ENCODE data around the gene DHX16.

Gene DHX16

GRCh38 chr6:30626484-30627366, 46.1 kb downstream of the DHX16 start, which contains the start of gene ATAT1:
Gene ATAT1 (plus strand): TSS chr6:30626874.
- no peak for FAIRE-seq

DNA sequence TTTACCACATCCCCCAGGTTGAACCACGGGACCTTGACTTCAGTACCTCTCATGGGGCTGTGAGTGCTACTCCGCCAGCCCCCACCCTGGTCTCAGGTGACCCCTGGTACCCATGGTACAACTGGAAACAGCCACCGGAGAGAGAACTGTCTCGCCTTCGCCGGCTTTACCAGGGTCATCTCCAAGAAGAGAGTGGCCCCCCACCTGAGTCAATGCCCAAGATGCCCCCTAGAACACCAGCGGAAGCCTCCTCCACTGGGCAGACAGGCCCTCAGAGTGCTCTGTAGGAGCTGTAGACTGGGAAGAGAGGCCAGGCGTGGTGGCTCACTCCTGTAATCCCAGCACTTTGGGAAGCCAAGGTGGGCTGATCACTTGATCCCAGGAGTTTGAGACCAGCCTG, 47.3 kb downstream of the DHX16 start:
- FAIRE-seq: no peak

DNA sequence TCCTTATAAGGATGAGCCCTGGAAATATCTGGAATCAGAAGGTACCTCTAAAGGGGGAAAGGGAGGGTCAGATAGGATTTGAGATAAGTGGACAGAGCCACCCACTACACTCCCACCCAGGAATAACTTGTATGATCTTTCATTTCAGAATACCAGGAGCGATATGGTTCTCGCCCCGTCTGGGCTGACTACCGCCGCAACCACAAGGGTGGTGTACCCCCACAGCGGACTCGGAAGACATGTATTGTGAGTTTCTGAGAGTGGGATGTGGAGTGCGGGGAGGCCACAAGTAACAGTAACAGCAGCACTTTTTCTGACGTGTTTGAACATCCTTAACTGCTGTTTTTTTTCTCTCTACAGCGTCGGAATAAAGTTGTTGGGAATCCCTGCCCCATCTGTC, 53.2 kb downstream of the DHX16 start:
- FAIRE-seq: no peak

GRCh38 chr6:30618270-30618797, 54.5 kb downstream of the DHX16 start:
- no peak for FAIRE-seq

- no peak for FAIRE-seq
Observed at GRCh38 chr6:30617565-30618269, 55.1 kb downstream of the DHX16 start, which contains the start of gene MRPS18B. Gene MRPS18B (plus strand): TSS chr6:30617840. CDS start chr6:30617866, 26 bp downstream.

DNA sequence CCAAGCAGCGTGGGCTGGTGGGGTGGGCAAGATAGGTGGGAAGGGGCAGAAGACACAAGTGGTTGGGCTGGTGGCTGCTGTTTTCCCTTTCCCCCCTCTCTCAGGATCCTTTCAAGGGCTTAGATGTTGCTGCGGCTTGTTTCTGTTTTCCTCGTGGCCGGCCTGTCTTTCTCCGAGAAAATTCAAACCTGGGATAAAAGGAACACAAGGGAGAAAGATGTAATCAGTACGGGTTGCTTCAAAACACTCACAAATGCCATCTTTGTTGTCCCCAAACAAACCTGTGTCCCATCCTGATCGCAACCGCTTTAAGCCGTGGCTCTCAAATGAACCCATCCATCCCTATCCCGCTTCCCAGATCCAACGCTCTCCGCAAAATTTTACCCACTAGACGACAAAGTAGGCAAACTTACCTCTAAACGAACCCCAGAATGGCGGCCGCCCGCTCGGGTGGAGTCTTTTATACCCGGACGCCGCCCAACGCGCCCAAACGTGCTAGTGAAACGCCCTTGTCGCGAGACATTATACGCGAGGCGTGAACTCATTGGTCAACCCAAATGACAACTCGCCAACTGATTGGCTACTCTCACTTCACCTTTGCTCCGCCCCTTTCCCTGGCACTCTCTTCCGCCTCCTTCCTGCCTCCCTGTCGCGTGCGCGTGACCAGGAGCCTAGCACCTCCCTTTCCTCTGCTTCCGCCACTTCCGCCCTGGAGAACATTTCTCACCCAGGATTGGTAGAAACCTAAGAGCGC, 55.8 kb downstream of the DHX16 start, which contains the start of gene PPP1R10:
Gene PPP1R10, minus strand, starts transcription at position 433 of the 754 bp plus-strand sequence. CDS start 7,299 bp downstream, outside the sequence.
- peak; percentile 99 for FAIRE-seq

- no peak for FAIRE-seq
Observed at GRCh38 chr6:30615958-30616810, 56.6 kb downstream of the DHX16 start.

DNA sequence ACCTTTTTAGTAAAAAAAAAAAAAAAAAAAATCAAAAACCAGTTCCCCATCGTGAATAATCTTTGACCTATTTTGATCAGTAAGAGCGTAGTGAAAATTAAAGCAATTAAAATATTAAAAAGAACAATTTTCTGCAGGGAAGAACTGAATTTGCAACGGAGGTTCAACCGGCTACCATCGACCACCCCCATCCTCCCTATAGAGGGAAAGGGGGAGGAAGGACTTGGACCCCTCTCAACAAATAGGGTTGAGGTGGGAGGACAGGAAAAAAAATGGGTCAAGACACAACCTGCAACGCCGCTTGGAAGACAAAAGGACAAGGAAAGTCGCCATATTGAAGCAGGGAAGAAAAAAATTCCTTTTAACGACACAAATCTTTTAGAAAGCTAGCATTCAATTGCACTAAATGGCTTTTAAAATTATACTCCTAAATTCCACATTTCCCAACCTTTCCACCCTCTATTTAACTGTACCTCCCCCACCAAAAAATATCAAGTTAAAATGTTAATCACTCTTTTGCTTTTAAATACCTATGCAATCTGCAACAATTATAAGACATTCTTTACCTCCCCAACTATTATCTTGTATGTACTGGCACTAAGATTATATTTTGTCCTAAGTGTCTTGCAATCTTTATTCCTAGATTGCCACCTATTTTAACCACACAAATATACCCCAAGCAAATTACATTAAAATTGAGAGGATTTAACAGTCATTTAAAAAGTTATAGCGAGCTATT, 57.4 kb downstream of the DHX16 start:
- no peak for FAIRE-seq

GRCh38 chr6:30614843-30615218, 58.0 kb downstream of the DHX16 start:
- FAIRE-seq: peak; percentile 98

GRCh38 chr6:30614044-30614842, 58.6 kb downstream of the DHX16 start:
- no peak for FAIRE-seq

DNA sequence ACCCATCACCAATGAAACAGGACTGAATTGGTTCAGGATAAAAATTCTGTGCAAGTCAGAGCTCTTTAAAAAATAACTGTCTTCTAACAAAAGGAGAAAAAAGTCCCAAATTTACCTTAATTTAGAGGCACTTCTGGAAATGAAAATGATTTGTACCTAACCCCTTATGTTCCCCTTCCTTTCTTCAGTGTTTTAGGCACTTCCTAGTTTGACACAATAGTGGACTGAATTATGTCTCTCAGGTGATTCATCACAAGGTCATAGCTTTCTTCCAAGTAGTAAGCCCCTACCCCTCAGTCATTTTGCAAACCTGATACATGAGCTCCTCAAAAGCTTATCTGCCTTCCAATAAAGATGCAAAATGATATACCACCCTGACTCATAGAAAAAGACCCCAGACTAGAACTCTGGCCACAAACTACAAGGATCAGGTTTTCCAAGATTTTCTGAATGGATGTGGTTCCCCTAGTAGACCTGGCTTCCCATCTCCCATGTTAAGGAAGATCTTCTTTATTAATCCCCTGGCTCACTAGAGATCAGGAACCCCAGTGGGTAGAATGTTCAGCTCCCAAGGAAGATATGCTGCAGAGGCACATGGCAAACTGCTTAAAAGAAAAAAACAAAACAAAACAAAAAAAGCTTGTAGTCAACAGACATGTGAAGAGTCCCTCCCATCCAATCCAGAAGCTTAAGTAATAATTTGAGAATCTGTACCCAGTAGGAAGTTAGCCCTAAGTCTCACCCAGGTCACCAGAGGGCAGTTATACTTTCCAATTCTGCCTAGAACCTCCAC, 59.4 kb downstream of the DHX16 start:
- FAIRE-seq: no peak

GRCh38 chr6:30612687-30613248, 60.0 kb downstream of the DHX16 start:
- FAIRE-seq: no peak

GRCh38 chr6:30612213-30612612, 60.6 kb downstream of the DHX16 start:
- peak; percentile 3 for FAIRE-seq

DNA sequence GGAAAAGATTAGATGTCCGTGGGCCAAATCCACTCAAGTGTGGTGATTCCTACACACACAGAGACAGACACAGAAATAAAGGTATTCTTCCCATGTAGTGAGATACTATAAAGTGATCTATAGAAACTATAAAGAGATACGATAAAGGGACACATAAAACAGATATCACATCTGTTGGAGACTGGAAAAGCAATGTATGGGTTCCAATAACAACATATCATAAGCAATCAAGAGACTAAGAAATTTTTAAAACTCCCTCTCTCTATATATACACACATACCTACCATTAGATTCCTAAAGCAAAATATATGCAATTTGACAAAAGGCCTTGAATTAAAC, 61.0 kb downstream of the DHX16 start:
- FAIRE-seq: no peak

GRCh38 chr6:30611150-30611855, 61.5 kb downstream of the DHX16 start:
- no peak for FAIRE-seq

DNA sequence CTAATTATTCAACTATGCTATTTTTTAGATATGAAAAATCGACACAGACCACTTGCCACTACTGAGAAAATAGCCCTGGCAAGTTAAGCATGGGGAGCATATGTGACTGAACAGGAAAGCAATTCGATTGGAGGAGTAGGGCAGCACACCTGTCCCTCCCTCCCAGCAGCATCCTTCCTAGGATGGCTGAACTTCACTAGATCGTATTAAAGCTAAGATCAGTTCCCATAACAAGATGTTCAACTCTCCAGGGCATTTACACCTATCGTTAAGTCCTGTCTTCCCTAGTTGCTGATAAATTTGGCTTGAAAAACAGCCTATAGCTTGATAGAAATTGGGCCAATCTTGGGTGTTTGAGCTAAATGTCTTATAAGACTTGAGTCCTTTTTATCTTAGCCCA, 62.7 kb downstream of the DHX16 start:
- FAIRE-seq: no peak

DNA sequence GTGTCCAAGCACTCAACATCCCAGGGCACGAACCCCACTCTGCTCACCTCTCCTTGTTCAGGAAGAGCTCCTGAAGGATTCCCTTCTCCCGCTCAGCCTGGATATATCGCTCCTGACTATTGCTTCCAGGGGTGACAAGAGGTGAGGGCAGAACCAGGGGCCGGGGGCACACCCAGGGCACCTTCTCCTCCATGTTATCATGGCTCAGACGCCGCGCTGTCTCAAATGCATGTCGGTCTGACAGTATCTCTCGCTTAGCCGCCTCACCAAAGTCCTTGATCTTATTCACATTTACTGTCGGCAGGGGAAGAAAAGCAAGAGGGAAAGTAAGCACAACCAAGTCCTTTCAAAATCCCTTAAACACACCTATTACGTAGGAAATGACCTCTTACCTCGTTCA, 68.8 kb downstream of the DHX16 start:
- no peak for FAIRE-seq
